Measurements from ENCODE around the gene KLHL29.

Gene KLHL29

DNA sequence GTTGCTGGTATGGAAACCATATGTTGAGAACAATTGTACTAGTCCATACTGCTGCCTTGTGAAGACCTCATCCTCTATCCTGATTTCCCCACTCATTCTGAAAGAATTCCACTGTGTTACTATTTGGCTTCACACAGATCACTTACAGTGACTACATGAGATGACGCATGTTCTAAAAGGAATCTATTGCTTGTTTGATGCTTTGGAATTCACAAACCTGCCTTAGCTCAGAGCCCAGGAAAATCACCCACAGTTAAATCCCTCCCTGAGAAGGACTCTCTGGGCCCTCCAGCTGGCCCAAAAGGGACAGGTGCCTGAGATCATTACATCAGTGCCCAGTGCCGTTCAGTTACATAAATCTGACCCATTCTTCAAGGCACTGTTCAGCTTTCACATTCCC is 45.3 kb downstream of the KLHL29 start:
- TF ChIP-seq ZBTB7A (IDR thresholded peaks at IDR 0.05; ENCODE audit: low read depth) (no peak), TCF12 (IDR thresholded peaks at IDR 0.05; ENCODE audit: low read depth) (no peak), CREB1 (IDR thresholded peaks at IDR 0.05; ENCODE audit: low read depth) (no peak)
- TF ChIP-seq, protein P1, sequence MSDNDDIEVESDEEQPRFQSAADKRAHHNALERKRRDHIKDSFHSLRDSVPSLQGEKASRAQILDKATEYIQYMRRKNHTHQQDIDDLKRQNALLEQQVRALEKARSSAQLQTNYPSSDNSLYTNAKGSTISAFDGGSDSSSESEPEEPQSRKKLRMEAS (IDR thresholded peaks at IDR 0.05), result no peak
- TF ChIP-seq, protein P2, sequence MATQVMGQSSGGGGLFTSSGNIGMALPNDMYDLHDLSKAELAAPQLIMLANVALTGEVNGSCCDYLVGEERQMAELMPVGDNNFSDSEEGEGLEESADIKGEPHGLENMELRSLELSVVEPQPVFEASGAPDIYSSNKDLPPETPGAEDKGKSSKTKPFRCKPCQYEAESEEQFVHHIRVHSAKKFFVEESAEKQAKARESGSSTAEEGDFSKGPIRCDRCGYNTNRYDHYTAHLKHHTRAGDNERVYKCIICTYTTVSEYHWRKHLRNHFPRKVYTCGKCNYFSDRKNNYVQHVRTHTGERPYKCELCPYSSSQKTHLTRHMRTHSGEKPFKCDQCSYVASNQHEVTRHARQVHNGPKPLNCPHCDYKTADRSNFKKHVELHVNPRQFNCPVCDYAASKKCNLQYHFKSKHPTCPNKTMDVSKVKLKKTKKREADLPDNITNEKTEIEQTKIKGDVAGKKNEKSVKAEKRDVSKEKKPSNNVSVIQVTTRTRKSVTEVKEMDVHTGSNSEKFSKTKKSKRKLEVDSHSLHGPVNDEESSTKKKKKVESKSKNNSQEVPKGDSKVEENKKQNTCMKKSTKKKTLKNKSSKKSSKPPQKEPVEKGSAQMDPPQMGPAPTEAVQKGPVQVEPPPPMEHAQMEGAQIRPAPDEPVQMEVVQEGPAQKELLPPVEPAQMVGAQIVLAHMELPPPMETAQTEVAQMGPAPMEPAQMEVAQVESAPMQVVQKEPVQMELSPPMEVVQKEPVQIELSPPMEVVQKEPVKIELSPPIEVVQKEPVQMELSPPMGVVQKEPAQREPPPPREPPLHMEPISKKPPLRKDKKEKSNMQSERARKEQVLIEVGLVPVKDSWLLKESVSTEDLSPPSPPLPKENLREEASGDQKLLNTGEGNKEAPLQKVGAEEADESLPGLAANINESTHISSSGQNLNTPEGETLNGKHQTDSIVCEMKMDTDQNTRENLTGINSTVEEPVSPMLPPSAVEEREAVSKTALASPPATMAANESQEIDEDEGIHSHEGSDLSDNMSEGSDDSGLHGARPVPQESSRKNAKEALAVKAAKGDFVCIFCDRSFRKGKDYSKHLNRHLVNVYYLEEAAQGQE (IDR thresholded peaks at IDR 0.05; ENCODE audit: low read depth), result no peak
- TF ChIP-seq, protein P3, sequence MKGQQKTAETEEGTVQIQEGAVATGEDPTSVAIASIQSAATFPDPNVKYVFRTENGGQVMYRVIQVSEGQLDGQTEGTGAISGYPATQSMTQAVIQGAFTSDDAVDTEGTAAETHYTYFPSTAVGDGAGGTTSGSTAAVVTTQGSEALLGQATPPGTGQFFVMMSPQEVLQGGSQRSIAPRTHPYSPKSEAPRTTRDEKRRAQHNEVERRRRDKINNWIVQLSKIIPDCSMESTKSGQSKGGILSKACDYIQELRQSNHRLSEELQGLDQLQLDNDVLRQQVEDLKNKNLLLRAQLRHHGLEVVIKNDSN (IDR thresholded peaks at IDR 0.05), result no peak

DNA sequence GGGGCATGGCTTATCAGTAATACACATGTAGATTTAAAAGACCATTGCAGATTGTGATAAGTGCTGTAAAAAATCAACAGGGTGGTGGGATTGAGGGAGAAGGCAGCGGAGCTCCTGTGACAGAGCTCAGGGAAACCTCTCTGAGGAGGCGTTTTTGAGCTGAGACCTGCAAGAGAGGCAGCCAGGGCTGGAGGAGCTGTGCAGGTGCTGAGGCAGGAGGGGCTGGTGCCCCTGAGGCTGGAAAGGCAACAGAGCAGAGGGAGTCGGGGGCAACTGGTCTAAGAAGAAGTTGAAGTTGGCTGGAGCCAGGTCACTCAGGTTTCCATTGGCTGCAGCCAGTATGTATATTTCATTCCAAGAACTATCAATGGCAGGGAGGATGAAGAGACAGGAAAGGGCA is 47.6 kb downstream of the KLHL29 start:
- no peak for TF ChIP-seq TEAD4 (IDR thresholded peaks at IDR 0.05)
- no peak for TF ChIP-seq EP300 (IDR thresholded peaks at IDR 0.05; ENCODE audit: borderline replicate concordance)
- TF ChIP-seq TCF12 (IDR thresholded peaks at IDR 0.05; ENCODE audit: low read depth), result no peak
- TF ChIP-seq, protein P3 (IDR thresholded peaks at IDR 0.05), result no peak
- no peak for TF ChIP-seq CEBPB (IDR thresholded peaks at IDR 0.05)
- TF ChIP-seq, protein P1 (IDR thresholded peaks at IDR 0.05), result no peak
- no peak for TF ChIP-seq ZBTB7A (IDR thresholded peaks at IDR 0.05; ENCODE audit: low read depth)
- TF ChIP-seq, protein P2 (IDR thresholded peaks at IDR 0.05; ENCODE audit: low read depth), result no peak
- TF ChIP-seq CREB1 (IDR thresholded peaks at IDR 0.05; ENCODE audit: low read depth), result no peak
- TF ChIP-seq TAF1 (IDR thresholded peaks at IDR 0.05; ENCODE audit: low read depth), result no peak
- TF ChIP-seq EGR1 (IDR thresholded peaks at IDR 0.05), result no peak
- no peak for TF ChIP-seq RAD21 (IDR thresholded peaks at IDR 0.05; ENCODE audit: low read depth)
- TF ChIP-seq YY1 (IDR thresholded peaks at IDR 0.05; ENCODE audit: low read depth), result no peak
- no peak for TF ChIP-seq NFIC (IDR thresholded peaks at IDR 0.05)
- TF ChIP-seq FOXM1 (IDR thresholded peaks at IDR 0.05; ENCODE audit: borderline replicate concordance, low read depth), result no peak

DNA sequence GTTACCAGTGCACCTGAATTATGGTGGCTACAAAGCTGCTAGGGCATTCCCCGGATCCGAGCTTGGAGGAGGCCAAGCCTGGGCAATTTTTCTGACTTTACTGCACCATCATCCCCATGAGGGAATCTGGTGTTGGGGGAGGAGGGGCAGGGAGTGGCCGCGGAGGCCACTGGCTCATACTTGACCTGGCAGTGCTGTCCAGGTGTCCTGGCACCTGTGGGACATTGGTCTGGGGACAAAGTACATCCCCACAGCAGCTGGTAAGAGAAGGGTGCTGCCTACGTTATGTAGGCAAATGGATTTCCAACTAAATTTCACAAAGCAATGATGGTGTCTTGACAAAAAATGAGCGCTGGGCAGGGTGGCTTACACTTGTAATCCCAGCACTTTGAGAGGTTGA is 48.3 kb downstream of the KLHL29 start:
- TF ChIP-seq CREB1 (IDR thresholded peaks at IDR 0.05; ENCODE audit: low read depth) (no peak), FOXM1 (IDR thresholded peaks at IDR 0.05; ENCODE audit: borderline replicate concordance, low read depth) (no peak), YY1 (IDR thresholded peaks at IDR 0.05; ENCODE audit: low read depth) (no peak), EP300 (IDR thresholded peaks at IDR 0.05; ENCODE audit: borderline replicate concordance) (no peak), TAF1 (IDR thresholded peaks at IDR 0.05; ENCODE audit: low read depth) (no peak), TCF12 (IDR thresholded peaks at IDR 0.05; ENCODE audit: low read depth) (no peak), NFIC (IDR thresholded peaks at IDR 0.05) (no peak), RAD21 (IDR thresholded peaks at IDR 0.05; ENCODE audit: low read depth) (no peak), TEAD4 (IDR thresholded peaks at IDR 0.05) (no peak), CEBPB (IDR thresholded peaks at IDR 0.05) (no peak), ZBTB7A (IDR thresholded peaks at IDR 0.05; ENCODE audit: low read depth) (no peak), EGR1 (IDR thresholded peaks at IDR 0.05) (no peak)
- TF ChIP-seq, protein P3 (IDR thresholded peaks at IDR 0.05), result no peak
- TF ChIP-seq, protein P1 (IDR thresholded peaks at IDR 0.05), result no peak
- TF ChIP-seq, protein P2 (IDR thresholded peaks at IDR 0.05; ENCODE audit: low read depth), result no peak

DNA sequence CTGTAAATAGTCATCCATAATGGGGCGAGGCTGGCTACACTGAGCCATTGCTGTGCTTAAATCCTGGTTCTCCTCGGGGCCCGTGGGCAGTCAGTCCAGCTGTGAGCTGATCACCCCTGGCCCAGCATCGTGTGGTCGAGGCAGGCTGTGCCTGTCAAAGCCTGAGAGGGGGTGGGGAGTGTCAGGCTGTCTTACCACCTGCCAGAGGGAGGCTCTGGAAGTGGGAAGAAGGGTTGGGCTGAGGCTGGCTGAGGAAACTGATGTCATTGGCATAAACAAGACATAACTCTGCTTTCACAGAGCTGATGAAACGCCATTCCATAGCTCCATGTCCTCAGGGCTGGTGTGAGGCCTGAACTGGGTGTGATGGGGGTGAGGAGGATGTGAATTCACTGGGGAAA is 49.7 kb downstream of the KLHL29 start:
- TF ChIP-seq TCF12 (IDR thresholded peaks at IDR 0.05; ENCODE audit: low read depth) (no peak), EP300 (IDR thresholded peaks at IDR 0.05; ENCODE audit: borderline replicate concordance) (no peak), CEBPB (IDR thresholded peaks at IDR 0.05) (no peak), ZBTB7A (IDR thresholded peaks at IDR 0.05; ENCODE audit: low read depth) (no peak), CREB1 (IDR thresholded peaks at IDR 0.05; ENCODE audit: low read depth) (no peak), YY1 (IDR thresholded peaks at IDR 0.05; ENCODE audit: low read depth) (no peak), NFIC (IDR thresholded peaks at IDR 0.05) (no peak), TEAD4 (IDR thresholded peaks at IDR 0.05) (no peak), RAD21 (IDR thresholded peaks at IDR 0.05; ENCODE audit: low read depth) (no peak), TAF1 (IDR thresholded peaks at IDR 0.05; ENCODE audit: low read depth) (no peak), EGR1 (IDR thresholded peaks at IDR 0.05) (no peak)
- TF ChIP-seq, protein P3 (IDR thresholded peaks at IDR 0.05), result no peak
- TF ChIP-seq, protein P2 (IDR thresholded peaks at IDR 0.05; ENCODE audit: low read depth), result no peak

Data from Ishikawa (cell line).